Glutamatergic neuron (in vitro differentiated cells): ENCODE data around the gene MYO5B. TPM values are rescaled to one million over a fixed set of nuclear protein-coding genes. Genes with fewer than 3 reads are reported as not detected.

Experiments used
- DNase-seq: peaks from one replicate; pipeline ENCODE4 v3.0.0; 2022
- H3K27ac Mint-ChIP-seq: one replicate; pipeline ENCODE4 v1.8.0; 2020; ENCODE audit warnings: mild to moderate bottlenecking, mixed read lengths, inconsistent platforms; ENCODE audit not compliant: unreplicated experiment
- H3K27me3 Mint-ChIP-seq: one replicate; pipeline ENCODE4 v1.8.0; 2020; ENCODE audit warnings: mild to moderate bottlenecking, moderate library complexity, mixed read lengths, inconsistent platforms; ENCODE audit not compliant: unreplicated experiment
- H3K36me3 Mint-ChIP-seq: one replicate; pipeline ENCODE4 v1.8.0; 2020; ENCODE audit warnings: mild to moderate bottlenecking, mixed read lengths, inconsistent platforms; ENCODE audit not compliant: unreplicated experiment
- H3K4me1 Mint-ChIP-seq: one replicate; pipeline ENCODE4 v1.8.0; 2020; ENCODE audit warnings: mild to moderate bottlenecking, low read depth, mixed read lengths, inconsistent platforms; ENCODE audit not compliant: unreplicated experiment
- H3K4me3 Mint-ChIP-seq: one replicate; pipeline ENCODE4 v1.8.0; 2020; ENCODE audit warnings: mild to moderate bottlenecking, mixed read lengths, inconsistent platforms; ENCODE audit not compliant: unreplicated experiment
- H3K9me3 Mint-ChIP-seq: one replicate; pipeline ENCODE4 v1.8.0; 2020; ENCODE audit warnings: mild to moderate bottlenecking, moderate library complexity, mixed read lengths, inconsistent platforms; ENCODE audit not compliant: unreplicated experiment
- total RNA-seq: library from RNA; stranded (reverse); fragmentation: NEBNext Ultra II Directional; extraction: Animal tissue kit (Norgen Biotek cat#: 25700); gene quantifications from one replicate; pipeline ENCODE4 v1.2.1, GENCODE V29; 2021; ENCODE audit not compliant: unreplicated experiment
- TF ChIP-seq, protein P1 (sequence below): fragments of 200-600 bp; sonication (generic); IDR thresholded peaks from one replicate; pipeline ENCODE4 v1.5.0; 2021; ENCODE audit not compliant: partially characterized antibody, unreplicated experiment

MYO5B gene
- total RNA-seq, 1 donor from 2014 or later: 2.7 TPM

DNA sequence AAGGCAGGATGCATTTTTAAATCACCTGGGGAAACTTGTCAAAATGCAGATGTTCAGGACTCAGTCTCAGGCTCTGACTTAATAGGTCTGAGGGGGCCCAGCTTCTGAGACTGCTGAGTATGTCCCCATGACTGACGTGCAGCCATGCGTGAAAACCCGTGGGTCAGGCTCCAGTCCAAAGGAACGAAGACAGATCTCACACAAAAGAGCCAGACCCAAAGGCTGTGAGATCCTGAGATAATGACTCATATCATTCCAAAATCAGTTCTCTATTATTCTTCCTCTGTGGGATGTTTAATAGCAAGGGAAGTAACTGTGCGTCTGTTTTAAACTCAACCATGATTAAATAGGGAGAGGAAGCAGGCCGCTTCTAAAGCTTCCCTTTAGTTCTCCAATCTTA is 274.2 kb downstream of the MYO5B start:
- DNase-seq: no peak
- Mint-ChIP-seq H3K4me3 (no peak overlapping the region), H3K4me1 (peaks cover 14% of the 10 kb centered on the region), H3K27me3 (peaks cover 3% of the 10 kb centered on the region), H3K36me3 (no peaks in the 10 kb centered on the region), H3K9me3 (peaks cover 2% of the 10 kb centered on the region), H3K27ac (no peak overlapping the region)
- TF ChIP-seq, protein P1, sequence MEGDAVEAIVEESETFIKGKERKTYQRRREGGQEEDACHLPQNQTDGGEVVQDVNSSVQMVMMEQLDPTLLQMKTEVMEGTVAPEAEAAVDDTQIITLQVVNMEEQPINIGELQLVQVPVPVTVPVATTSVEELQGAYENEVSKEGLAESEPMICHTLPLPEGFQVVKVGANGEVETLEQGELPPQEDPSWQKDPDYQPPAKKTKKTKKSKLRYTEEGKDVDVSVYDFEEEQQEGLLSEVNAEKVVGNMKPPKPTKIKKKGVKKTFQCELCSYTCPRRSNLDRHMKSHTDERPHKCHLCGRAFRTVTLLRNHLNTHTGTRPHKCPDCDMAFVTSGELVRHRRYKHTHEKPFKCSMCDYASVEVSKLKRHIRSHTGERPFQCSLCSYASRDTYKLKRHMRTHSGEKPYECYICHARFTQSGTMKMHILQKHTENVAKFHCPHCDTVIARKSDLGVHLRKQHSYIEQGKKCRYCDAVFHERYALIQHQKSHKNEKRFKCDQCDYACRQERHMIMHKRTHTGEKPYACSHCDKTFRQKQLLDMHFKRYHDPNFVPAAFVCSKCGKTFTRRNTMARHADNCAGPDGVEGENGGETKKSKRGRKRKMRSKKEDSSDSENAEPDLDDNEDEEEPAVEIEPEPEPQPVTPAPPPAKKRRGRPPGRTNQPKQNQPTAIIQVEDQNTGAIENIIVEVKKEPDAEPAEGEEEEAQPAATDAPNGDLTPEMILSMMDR: no peak

DNA sequence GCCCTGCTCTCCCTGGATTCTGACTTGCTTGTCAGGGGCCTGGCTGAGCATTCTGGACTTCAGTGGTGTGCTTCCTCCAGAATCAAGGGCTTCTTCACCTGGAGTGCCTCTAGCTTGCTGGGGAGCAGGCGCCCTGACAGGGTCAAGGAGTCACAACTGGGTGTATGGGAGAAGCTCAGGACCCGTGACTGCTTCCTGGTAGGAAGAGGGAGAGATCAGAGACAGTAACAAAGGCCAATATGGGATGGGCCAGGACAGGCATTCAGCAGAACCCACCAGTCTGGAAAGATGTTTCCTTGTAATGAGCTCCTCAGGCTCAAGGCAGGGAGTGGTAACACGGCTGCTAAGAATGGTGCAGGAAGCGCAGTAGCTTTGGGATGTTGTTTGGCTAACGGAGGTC is 277.2 kb downstream of the MYO5B start:
- no peak overlapping the region for H3K27ac Mint-ChIP-seq
- H3K9me3 Mint-ChIP-seq: peaks cover 4% of the 10 kb centered on the region
- peaks cover 9% of the 10 kb centered on the region for H3K36me3 Mint-ChIP-seq
- DNase-seq: no peak
- no peak overlapping the region for H3K4me3 Mint-ChIP-seq
- peaks cover 3% of the 10 kb centered on the region for H3K27me3 Mint-ChIP-seq
- TF ChIP-seq, protein P1: no peak
- peaks cover 14% of the 10 kb centered on the region for H3K4me1 Mint-ChIP-seq

DNA sequence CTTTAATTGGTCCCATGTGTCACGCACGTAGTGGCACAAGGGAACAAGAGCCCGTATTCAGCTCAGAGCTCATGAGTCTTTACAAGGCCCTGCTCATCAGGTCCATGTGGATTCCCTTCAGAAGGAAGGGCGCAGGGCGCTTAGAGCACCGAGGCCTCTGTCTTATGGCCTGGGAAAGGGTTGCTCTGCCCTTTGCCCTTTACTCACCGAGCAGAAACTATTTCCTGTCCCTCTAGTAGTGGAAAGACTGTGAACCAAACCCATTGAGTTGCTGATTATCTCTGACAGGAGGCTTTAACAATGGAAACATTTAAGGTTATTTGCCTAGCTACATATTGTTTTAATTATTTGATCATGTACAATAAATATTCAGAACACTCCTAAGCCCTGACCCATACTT is 279.6 kb downstream of the MYO5B start:
- peaks cover 9% of the 10 kb centered on the region for H3K4me1 Mint-ChIP-seq
- peaks cover 4% of the 10 kb centered on the region for H3K9me3 Mint-ChIP-seq
- no peak overlapping the region for H3K4me3 Mint-ChIP-seq
- TF ChIP-seq, protein P1: no peak
- no peak for DNase-seq
- H3K36me3 Mint-ChIP-seq: peaks cover 9% of the 10 kb centered on the region
- no peak overlapping the region for H3K27ac Mint-ChIP-seq
- peaks cover 2% of the 10 kb centered on the region for H3K27me3 Mint-ChIP-seq

DNA sequence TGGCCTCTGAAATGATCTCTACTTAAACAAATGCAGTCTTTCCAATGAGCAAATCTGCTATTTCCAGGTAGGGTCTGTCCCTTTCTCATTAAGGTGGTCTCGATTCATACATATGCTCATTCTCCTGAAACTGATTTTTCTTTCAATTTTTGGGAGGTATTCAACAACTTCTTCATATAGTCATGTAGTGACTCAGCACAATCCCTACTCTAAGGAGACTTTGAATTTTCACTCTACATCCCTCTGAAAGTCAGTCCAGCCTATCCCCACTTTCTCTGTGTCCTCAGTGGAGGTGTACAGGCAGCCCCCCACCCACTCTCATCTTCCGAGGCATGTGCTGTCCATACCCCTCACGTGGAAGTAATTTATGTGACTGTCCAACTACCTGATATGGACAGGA is 281.7 kb downstream of the MYO5B start:
- H3K4me3 Mint-ChIP-seq: no peak overlapping the region
- peaks cover 9% of the 10 kb centered on the region for H3K36me3 Mint-ChIP-seq
- H3K9me3 Mint-ChIP-seq: peaks cover 2% of the 10 kb centered on the region
- peaks cover 6% of the 10 kb centered on the region for H3K4me1 Mint-ChIP-seq
- TF ChIP-seq, protein P1: no peak
- no peak overlapping the region for H3K27ac Mint-ChIP-seq
- H3K27me3 Mint-ChIP-seq: peaks cover 2% of the 10 kb centered on the region
- DNase-seq: no peak

DNA sequence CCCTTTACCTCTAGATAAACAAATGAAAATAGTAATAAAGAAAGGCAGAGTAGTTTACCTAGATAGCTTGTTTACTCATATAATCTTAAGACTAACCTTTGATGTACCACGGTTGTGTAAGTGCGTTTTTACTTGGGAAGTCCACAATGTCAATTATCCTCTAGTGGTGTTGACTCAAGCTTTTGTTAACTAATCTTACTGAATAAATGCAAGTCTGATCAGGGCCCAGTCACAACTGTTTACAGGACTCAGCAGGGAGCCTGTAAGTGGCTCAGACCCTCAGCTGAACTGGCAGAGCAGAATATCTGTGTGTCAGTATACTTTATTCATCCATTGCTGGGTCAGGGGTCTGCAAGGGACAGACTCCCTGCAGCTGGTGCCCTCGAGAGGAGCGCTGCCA is 283.5 kb downstream of the MYO5B start:
- Mint-ChIP-seq H3K36me3 (peaks cover 13% of the 10 kb centered on the region), H3K4me1 (peaks cover 1% of the 10 kb centered on the region), H3K27ac (no peak overlapping the region), H3K9me3 (peaks cover 2% of the 10 kb centered on the region), H3K4me3 (no peak overlapping the region), H3K27me3 (peaks cover 4% of the 10 kb centered on the region)
- no peak for DNase-seq
- TF ChIP-seq, protein P1: no peak
